Myometrial cell (primary cell): Measurements from ENCODE around the gene DCAF4. TPM values are rescaled to one million over a fixed set of nuclear protein-coding genes. Genes with fewer than 3 reads are reported as not detected.

Experiments
- total RNA-seq: library from RNA; depleted of rRNA; stranded (reverse); fragments of >200 nt; gene quantifications from 2 replicates; pipeline ENCODE4 v1.2.3, GENCODE V29; 2015

The DCAF4 gene, protein sequence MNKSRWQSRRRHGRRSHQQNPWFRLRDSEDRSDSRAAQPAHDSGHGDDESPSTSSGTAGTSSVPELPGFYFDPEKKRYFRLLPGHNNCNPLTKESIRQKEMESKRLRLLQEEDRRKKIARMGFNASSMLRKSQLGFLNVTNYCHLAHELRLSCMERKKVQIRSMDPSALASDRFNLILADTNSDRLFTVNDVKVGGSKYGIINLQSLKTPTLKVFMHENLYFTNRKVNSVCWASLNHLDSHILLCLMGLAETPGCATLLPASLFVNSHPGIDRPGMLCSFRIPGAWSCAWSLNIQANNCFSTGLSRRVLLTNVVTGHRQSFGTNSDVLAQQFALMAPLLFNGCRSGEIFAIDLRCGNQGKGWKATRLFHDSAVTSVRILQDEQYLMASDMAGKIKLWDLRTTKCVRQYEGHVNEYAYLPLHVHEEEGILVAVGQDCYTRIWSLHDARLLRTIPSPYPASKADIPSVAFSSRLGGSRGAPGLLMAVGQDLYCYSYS
- 8.4 and 9.2 TPM in 2 replicates for total RNA-seq

DNA sequence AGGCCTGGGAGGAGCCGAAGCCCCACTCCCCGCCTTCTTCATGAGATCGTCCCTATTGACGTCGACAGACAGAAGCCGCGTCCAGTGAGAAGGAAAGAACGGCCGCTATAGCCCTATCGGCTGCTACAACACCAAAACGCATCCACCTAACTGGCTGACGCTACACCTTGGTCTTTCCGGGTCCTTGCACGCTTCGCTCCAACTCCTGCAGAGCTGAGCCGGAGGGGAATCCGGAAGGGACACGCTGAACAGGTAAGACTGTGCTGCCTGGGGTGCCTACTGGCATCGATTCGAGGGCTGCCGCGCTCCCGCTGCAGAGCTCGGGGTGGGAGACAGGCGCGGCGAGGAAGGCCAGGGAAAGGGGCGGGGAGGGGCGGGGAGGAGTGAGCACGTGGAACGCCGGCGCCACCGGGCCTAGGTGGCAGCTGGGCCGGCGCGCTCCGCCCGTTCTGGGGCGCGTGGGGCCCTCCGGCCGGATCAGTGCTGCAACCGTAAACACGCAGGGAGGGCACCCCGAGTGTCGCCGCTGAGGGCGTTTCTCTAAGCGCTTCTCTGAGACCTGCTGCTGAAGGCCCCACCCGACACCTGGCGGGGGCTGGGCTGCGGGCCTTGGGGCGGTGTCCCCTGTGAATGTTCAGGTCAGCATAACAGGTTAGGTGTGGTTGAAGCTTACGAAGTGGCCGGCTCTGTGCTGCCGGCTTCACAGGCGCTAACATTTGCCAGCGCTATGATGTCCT, at the start of gene DCAF4:
Gene DCAF4 (plus strand): TSS at position 173 of the 737 bp plus-strand sequence. CDS start 11,515 bp downstream, outside the sequence.

DNA sequence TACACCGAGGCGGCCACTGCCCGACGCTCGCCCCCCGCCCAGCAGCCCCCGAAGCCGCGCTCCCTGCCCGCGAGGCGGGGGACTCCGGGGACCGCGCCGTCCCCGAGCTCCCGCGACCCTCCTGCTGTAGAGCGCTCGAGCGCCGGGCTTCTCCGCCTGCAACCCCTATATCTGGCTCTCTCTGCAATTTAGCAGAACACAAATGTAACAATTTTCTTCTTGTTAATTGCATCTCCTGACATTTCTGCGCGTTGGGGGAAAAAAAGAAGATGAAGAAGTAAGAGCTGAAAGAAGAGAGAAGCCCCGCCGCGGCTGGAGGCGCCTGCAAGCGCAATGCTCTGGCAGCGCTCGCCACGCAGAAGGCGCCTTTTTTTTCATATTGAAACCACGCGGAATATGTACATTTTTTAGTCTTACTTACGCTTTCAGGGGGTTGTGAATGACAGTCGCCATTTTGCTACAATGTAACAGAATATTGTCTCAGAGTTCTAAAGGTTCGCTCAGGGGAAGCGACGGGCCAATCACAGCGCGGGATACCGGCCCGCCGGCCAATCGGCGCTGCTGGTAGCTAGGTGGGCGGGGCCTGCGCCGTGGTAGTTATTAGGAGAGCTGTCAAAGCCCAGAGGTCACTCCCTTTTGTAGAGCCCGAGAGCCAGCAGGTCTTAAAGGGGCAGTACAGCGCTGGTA, 32.5 kb upstream of the DCAF4 start, which contains the start of gene DPF3:
Gene DPF3 (minus strand): TSS at position 466 of the 687 bp plus-strand sequence. CDS start 13 bp downstream, at position 453.

Other genes with a start within 250 kb of the DCAF4 start
- 2.6 and 3.0 TPM in 2 replicates for gene DPF3, start 32.4 kb upstream of the DCAF4 start, total RNA-seq
- gene ZFYVE1, start 100.6 kb downstream of the DCAF4 start, total RNA-seq = 15.8 and 17.3 TPM in 2 replicates
- 14.7 and 20.0 TPM in 2 replicates for gene RBM25, start 132.1 kb downstream of the DCAF4 start, total RNA-seq
- gene PSEN1, start 210.0 kb downstream of the DCAF4 start, total RNA-seq = 39.2 and 51.9 TPM in 2 replicates